ENCODE data around the gene CHPT1. TPM values are rescaled to one million over a fixed set of nuclear protein-coding genes. Genes with fewer than 3 reads are reported as not detected.

CHPT1 gene
- polyA plus RNA-seq, 1 donor from 2014 or later = 20.5 TPM

DNA sequence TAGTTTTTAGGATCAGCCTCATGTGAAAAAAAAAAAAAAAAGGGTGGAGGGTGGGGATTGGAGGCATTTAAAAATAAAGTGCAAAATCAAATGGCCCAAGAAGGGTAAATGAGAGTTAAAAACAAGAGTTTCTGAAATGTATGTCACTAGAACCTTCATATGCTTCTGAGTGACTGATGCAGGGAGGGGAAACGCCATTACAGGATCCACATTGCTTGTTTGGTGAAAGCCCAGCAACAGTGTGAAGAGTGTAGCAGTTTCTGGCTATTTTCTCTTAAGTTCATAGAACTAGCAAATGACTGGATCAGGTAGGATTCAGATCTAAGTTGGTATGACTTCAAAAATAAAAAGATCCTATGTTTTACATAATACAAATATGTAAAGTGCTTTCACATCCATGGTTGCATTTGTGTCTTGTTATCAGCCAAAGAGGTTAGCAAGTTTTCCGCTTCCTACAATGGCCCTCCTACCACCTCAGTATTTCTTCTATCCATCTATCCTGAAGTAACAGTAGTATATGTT, 2.9 kb downstream of the CHPT1 start:
- H3K9me2 ChIP-seq (ENCODE audit: insufficient read depth, low read length) = no peaks in the 10 kb centered on the region
- H3K4me3 ChIP-seq (ENCODE audit: low read length) = peak overlapping the region; percentile 24
- peak overlapping the region; percentile 0 for H3K4me2 ChIP-seq (ENCODE audit: low read length)
- H3K9ac ChIP-seq (ENCODE audit: low read length) = no peak overlapping the region
- no peaks in the 10 kb centered on the region for H3K36me3 ChIP-seq (ENCODE audit: insufficient read depth, low read length)
- H3K79me2 ChIP-seq (replicated peaks; ENCODE audit: insufficient read depth, low read length) = no peaks in the 10 kb centered on the region
- H3F3A ChIP-seq (ENCODE audit: insufficient read depth, low read length, poor library complexity, severe bottlenecking) = no peaks in the 10 kb centered on the region
- no peaks in the 10 kb centered on the region for H3K27me3 ChIP-seq (ENCODE audit: insufficient read depth, low read depth, low read length)
- TF ChIP-seq MXI1 (conservative IDR thresholded peaks at IDR 0.05; ENCODE audit: poor library complexity, severe bottlenecking) (no peak), EZH2 (IDR thresholded peaks at IDR 0.05; ENCODE audit: borderline replicate concordance, insufficient read depth, low read length, poor library complexity, severe bottlenecking) (no peak), TAF1 (IDR thresholded peaks at IDR 0.05; ENCODE audit: low read depth) (no peak), RAD21 (conservative IDR thresholded peaks at IDR 0.05) (no peak), EP300 (conservative IDR thresholded peaks at IDR 0.05; ENCODE audit: poor library complexity, severe bottlenecking) (no peak), POLR2AphosphoS5 (IDR thresholded peaks at IDR 0.05) (no peak), SMC3 (conservative IDR thresholded peaks at IDR 0.05; ENCODE audit: poor library complexity) (no peak)
- TF ChIP-seq, protein P1, sequence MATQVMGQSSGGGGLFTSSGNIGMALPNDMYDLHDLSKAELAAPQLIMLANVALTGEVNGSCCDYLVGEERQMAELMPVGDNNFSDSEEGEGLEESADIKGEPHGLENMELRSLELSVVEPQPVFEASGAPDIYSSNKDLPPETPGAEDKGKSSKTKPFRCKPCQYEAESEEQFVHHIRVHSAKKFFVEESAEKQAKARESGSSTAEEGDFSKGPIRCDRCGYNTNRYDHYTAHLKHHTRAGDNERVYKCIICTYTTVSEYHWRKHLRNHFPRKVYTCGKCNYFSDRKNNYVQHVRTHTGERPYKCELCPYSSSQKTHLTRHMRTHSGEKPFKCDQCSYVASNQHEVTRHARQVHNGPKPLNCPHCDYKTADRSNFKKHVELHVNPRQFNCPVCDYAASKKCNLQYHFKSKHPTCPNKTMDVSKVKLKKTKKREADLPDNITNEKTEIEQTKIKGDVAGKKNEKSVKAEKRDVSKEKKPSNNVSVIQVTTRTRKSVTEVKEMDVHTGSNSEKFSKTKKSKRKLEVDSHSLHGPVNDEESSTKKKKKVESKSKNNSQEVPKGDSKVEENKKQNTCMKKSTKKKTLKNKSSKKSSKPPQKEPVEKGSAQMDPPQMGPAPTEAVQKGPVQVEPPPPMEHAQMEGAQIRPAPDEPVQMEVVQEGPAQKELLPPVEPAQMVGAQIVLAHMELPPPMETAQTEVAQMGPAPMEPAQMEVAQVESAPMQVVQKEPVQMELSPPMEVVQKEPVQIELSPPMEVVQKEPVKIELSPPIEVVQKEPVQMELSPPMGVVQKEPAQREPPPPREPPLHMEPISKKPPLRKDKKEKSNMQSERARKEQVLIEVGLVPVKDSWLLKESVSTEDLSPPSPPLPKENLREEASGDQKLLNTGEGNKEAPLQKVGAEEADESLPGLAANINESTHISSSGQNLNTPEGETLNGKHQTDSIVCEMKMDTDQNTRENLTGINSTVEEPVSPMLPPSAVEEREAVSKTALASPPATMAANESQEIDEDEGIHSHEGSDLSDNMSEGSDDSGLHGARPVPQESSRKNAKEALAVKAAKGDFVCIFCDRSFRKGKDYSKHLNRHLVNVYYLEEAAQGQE (IDR thresholded peaks at IDR 0.05; ENCODE audit: borderline replicate concordance) = no peak
- TF ChIP-seq, protein P2, sequence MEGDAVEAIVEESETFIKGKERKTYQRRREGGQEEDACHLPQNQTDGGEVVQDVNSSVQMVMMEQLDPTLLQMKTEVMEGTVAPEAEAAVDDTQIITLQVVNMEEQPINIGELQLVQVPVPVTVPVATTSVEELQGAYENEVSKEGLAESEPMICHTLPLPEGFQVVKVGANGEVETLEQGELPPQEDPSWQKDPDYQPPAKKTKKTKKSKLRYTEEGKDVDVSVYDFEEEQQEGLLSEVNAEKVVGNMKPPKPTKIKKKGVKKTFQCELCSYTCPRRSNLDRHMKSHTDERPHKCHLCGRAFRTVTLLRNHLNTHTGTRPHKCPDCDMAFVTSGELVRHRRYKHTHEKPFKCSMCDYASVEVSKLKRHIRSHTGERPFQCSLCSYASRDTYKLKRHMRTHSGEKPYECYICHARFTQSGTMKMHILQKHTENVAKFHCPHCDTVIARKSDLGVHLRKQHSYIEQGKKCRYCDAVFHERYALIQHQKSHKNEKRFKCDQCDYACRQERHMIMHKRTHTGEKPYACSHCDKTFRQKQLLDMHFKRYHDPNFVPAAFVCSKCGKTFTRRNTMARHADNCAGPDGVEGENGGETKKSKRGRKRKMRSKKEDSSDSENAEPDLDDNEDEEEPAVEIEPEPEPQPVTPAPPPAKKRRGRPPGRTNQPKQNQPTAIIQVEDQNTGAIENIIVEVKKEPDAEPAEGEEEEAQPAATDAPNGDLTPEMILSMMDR (IDR thresholded peaks at IDR 0.05; ENCODE audit: poor library complexity, severe bottlenecking) = no peak
- no peak overlapping the region for H2AFZ ChIP-seq (ENCODE audit: low read depth, low read length)
- H4K20me1 ChIP-seq (ENCODE audit: insufficient read depth) = no peaks in the 10 kb centered on the region
- H3K27ac ChIP-seq (ENCODE audit: low read length) = no peak overlapping the region
- H3K9me3 ChIP-seq (ENCODE audit: low read length) = no peaks in the 10 kb centered on the region

DNA sequence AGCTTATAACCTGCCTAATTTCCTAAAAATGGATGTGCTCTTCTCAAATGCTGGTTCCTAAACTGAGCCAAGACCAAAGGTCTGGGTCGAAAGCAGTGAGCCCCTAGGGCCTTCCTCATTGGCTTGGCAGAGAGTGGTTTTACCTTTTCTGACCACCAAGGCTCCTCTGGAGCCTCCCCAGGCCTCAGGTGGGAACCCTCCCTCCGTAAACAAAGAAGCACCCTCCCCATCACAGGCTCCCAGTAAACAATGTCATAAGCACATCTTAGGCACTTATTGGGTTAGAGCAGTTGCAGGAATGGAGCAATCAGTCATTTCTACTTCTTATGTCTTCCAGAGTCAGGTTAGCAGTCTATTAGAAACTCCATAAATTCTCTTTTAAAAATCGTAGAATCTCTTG, 6.0 kb downstream of the CHPT1 start:
- H3K9me2 ChIP-seq (ENCODE audit: insufficient read depth, low read length) = no peaks in the 10 kb centered on the region
- H3K4me2 ChIP-seq (ENCODE audit: low read length) = no peak overlapping the region
- H3F3A ChIP-seq (ENCODE audit: insufficient read depth, low read length, poor library complexity, severe bottlenecking) = no peaks in the 10 kb centered on the region
- H3K36me3 ChIP-seq (ENCODE audit: insufficient read depth, low read length) = no peaks in the 10 kb centered on the region
- H2AFZ ChIP-seq (ENCODE audit: low read depth, low read length) = no peak overlapping the region
- H4K20me1 ChIP-seq (ENCODE audit: insufficient read depth) = no peaks in the 10 kb centered on the region
- H3K9me3 ChIP-seq (ENCODE audit: low read length) = no peaks in the 10 kb centered on the region
- no peak for TF ChIP-seq TAF1 (IDR thresholded peaks at IDR 0.05; ENCODE audit: low read depth)
- TF ChIP-seq EP300 (conservative IDR thresholded peaks at IDR 0.05; ENCODE audit: poor library complexity, severe bottlenecking) = no peak
- no peak for TF ChIP-seq POLR2AphosphoS5 (IDR thresholded peaks at IDR 0.05)
- TF ChIP-seq, protein P1 (IDR thresholded peaks at IDR 0.05; ENCODE audit: borderline replicate concordance) = no peak
- TF ChIP-seq SMC3 (conservative IDR thresholded peaks at IDR 0.05; ENCODE audit: poor library complexity) = no peak
- TF ChIP-seq MXI1 (conservative IDR thresholded peaks at IDR 0.05; ENCODE audit: poor library complexity, severe bottlenecking) = no peak
- H3K4me3 ChIP-seq (ENCODE audit: low read length) = no peak overlapping the region
- H3K79me2 ChIP-seq (replicated peaks; ENCODE audit: insufficient read depth, low read length) = no peaks in the 10 kb centered on the region
- H3K9ac ChIP-seq (ENCODE audit: low read length) = no peak overlapping the region
- no peaks in the 10 kb centered on the region for H3K27me3 ChIP-seq (ENCODE audit: insufficient read depth, low read depth, low read length)
- H3K27ac ChIP-seq (ENCODE audit: low read length) = no peak overlapping the region
